HepG2 (cell line): Measurements from ENCODE around the gene FGD3. TPM values are rescaled to one million over a fixed set of nuclear protein-coding genes. Genes with fewer than 3 reads are reported as not detected.

Source experiments
- ATAC-seq: fragments of 200-7000 bp; cut with Tn5 transposase; 3 replicates; pipeline ENCODE4 v1.9.1; 2020; ENCODE audit warnings: mild to moderate bottlenecking, moderate library complexity
- BruUV-seq: library from RNA; stranded (reverse); fragments of 400-500 nt; replicated peaks from 2 replicates; lab custom pipeline; 2021; lab: Mats Ljungman, UMichigan
- CTCF ChIA-PET: fragments of 300-600 bp; formaldehyde crosslinking; extraction: SDS; loops from one replicate; lab custom pipeline; 2021; ENCODE audit warnings: low total read pairs, inconsistent platforms, low intra/inter-chr PET ratio; lab: Yijun Ruan, JAX
- POLR2A ChIA-PET: fragments of 350-600 bp; sonication (Branson Sonifier 250); formaldehyde crosslinking; loops from one replicate; lab custom pipeline; 2020; ENCODE audit warnings: antibody characterized with exemption, inconsistent platforms; lab: Yijun Ruan, JAX
- DNase-seq: peaks from one replicate; pipeline ENCODE4 v3.0.0-alpha.2; 2015; ENCODE audit warnings: low spot score
- FAIRE-seq: peaks from 3 replicates; lab custom pipeline; 2011; peaks lifted over from hg19 to GRCh38; lab: Jason Lieb, UNC
- H2AFZ ChIP-seq: one replicate; pipeline ENCODE4 v1.6.1; 2011; ENCODE audit warnings: low read length, inconsistent platforms
- H3K27ac ChIP-seq: fragments of 300-600 bp; 3 replicates; pipeline ENCODE4 v1.8.0; 2011; ENCODE audit warnings: mixed run types, mild to moderate bottlenecking, mixed read lengths, low read length, inconsistent platforms; ENCODE audit not compliant: insufficient read depth; ENCODE audit errors: extremely low read length
- H3K27me3 ChIP-seq, 2 experiments: fragments of 200-600 bp in 1 of 2; 2 replicates in 1 of 2; 3 replicates in 1 of 2; pipeline versions ENCODE4 v1.6.0 to v1.8.0; 2011; ENCODE audit warnings: low read length in 2 of 2, mild to moderate bottlenecking in 2 of 2, moderate library complexity in 2 of 2, inconsistent platforms in 1 of 2; ENCODE audit not compliant: insufficient read depth in 2 of 2, control insufficient read depth in 1 of 2
- H3K36me3 ChIP-seq, 2 experiments: fragments of 200-600 bp in 1 of 2; replicated peaks in 1 of 2; 2 replicates in 1 of 2; 3 replicates in 1 of 2; pipeline versions ENCODE4 v1.5.1 to v1.8.0; 2011; ENCODE audit warnings: low read length in 2 of 2, inconsistent platforms in 1 of 2; ENCODE audit not compliant: insufficient read depth in 2 of 2, control insufficient read depth in 1 of 2
- H3K4me1 ChIP-seq: 2 replicates; pipeline ENCODE4 v1.5.1; 2012; ENCODE audit warnings: low read length, inconsistent platforms; ENCODE audit not compliant: insufficient read depth
- H3K4me2 ChIP-seq: 2 replicates; pipeline ENCODE4 v1.6.0; 2011; ENCODE audit warnings: low read depth, low read length, inconsistent platforms
- H3K4me3 ChIP-seq, 3 experiments: fragments of 200-600 bp in 1 of 3; sonication (generic), shearing (Covaris generic) in 1 of 3; replicated peaks in 1 of 3; 2 replicates each; pipeline ENCODE4 v1.5.1; 2011 to 2016; ENCODE audit warnings: low read length in 3 of 3, inconsistent platforms in 2 of 3, low read depth in 2 of 3, mild to moderate bottlenecking in 2 of 3, control low read depth in 1 of 3, mixed read lengths in 1 of 3; ENCODE audit not compliant: insufficient read depth in 1 of 3
- H3K79me2 ChIP-seq: one replicate; pipeline ENCODE4 v1.6.1; 2011; ENCODE audit warnings: low read length, inconsistent platforms; ENCODE audit not compliant: insufficient read depth
- H3K9ac ChIP-seq: 2 replicates; pipeline ENCODE4 v1.6.0; 2011; ENCODE audit warnings: mild to moderate bottlenecking, low read depth, low read length, inconsistent platforms; ENCODE audit not compliant: insufficient read depth
- H3K9me3 ChIP-seq: 2 replicates; pipeline ENCODE4 v1.5.1; 2012; ENCODE audit warnings: mild to moderate bottlenecking, low read length
- H4K20me1 ChIP-seq: 2 replicates; pipeline ENCODE4 v1.6.0; 2011; ENCODE audit warnings: inconsistent platforms, mild to moderate bottlenecking, low read length, moderate library complexity; ENCODE audit not compliant: insufficient read depth
- AGO2 ChIP-seq: fragments of 200-400 bp; formaldehyde crosslinking; optimal IDR thresholded peaks from 2 replicates; pipeline ENCODE3; 2017; ENCODE audit warnings: mild to moderate bottlenecking, low read depth, low read length, moderate library complexity
- CHCHD3 ChIP-seq: sonication (generic); formaldehyde crosslinking; IDR thresholded peaks from 2 replicates; pipeline ENCODE4 v1.8.0; 2022; ENCODE audit warnings: mild to moderate bottlenecking, missing genetic modification reagents, moderate library complexity
- NFYC ChIP-seq: IDR thresholded peaks from 2 replicates; pipeline ENCODE4 v1.6.1; 2016; ENCODE audit warnings: missing genetic modification reagents, missing compliant biosample characterization
- SMARCC2 ChIP-seq: fragments of 450-650 bp; IDR thresholded peaks from 2 replicates; pipeline ENCODE4 v1.6.1; 2017; ENCODE audit warnings: antibody characterized with exemption, mild to moderate bottlenecking
- SNAPC5 ChIP-seq: sonication (generic); formaldehyde crosslinking; IDR thresholded peaks from 2 replicates; pipeline ENCODE4 v1.8.1; 2023; ENCODE audit warnings: mild to moderate bottlenecking, missing genetic modification reagents, borderline replicate concordance
- YY1 ChIP-seq: IDR thresholded peaks from 2 replicates; pipeline ENCODE4 v1.6.1; 2011; ENCODE audit warnings: low read length, low read depth, moderate library complexity, mild to moderate bottlenecking; ENCODE audit not compliant: insufficient read depth, insufficient replicate concordance
- ZBTB3 ChIP-seq: sonication (generic); formaldehyde crosslinking; IDR thresholded peaks from 2 replicates; pipeline ENCODE4 v1.4.0; 2020; ENCODE audit warnings: low read depth, mild to moderate bottlenecking, moderate library complexity, missing genetic modification reagents, borderline replicate concordance
- ZNF777 ChIP-seq: sonication (generic); formaldehyde crosslinking; IDR thresholded peaks from 2 replicates; pipeline ENCODE4 v1.4.0; 2020; ENCODE audit warnings: missing genetic modification reagents
- ZNF879 ChIP-seq: sonication (generic); formaldehyde crosslinking; IDR thresholded peaks from 2 replicates; pipeline ENCODE4 v1.8.1; 2023; ENCODE audit warnings: missing genetic modification reagents
- ZSCAN20 ChIP-seq: sonication (generic); formaldehyde crosslinking; IDR thresholded peaks from 2 replicates; pipeline ENCODE4 v1.4.0; 2020; ENCODE audit warnings: missing genetic modification reagents, mild to moderate bottlenecking, borderline replicate concordance
- WGBS: methylation state at CpG from one replicate; pipeline ENCODE4 v1.1.6; 2017; ENCODE audit warnings: low lambda C conversion rate; 5-methylcytosine and 5-hydroxymethylcytosine counted together
- in situ Hi-C: cut with HindIII; loops from 2 replicates; pipeline ENCODE4 v1.10.0; 2017; ENCODE audit warnings: low pct_unique_long_range_greater_than_20kb; ENCODE audit not compliant: extremely low pct_ligation_motif_present
- intact Hi-C: fragments of 100-400 bp; cut with micrococcal nuclease; formaldehyde crosslinking; loops from one replicate; pipeline ENCODE4 v1.10.0; 2022; ENCODE audit not compliant: unreplicated experiment
- polyA plus RNA-seq, 8 experiments: library from polyadenylated mRNA; depleted of rRNA in 3 of 8; stranded (reverse) in 7 of 8; unstranded in 1 of 8; fragments of >200 nt; fragmentation: Illumina TruSeq in 4 of 8; extraction: Trizol in 4 of 8; gene quantifications; 2 replicates each; pipeline versions ENCODE4 v1.2.1 to v1.2.3, GENCODE V29; 2011 to 2016; ENCODE audit warnings: low read depth in 4 of 8, missing spikeins in 1 of 8, mixed read lengths in 1 of 8; ENCODE audit not compliant: insufficient read depth in 1 of 8
- total RNA-seq, 5 experiments: library from RNA; depleted of rRNA; stranded (reverse); fragments of >200 nt; fragmentation: Illumina TruSeq; extraction: Trizol; gene quantifications; 2 replicates each; pipeline ENCODE4 v1.2.3, GENCODE V29; 2016; ENCODE audit warnings: low read depth in 1 of 5

Gene FGD3
- total and polyA plus RNA-seq, 2 of the 13 experiments (the other 11 are each of a cell fraction or from before 2014, with no cell fraction given) = 0.53 to 1.1 TPM

- Histone ChIP-seq H3K9me3 (no peaks in the 10 kb centered on the region), H3K9ac (no peak overlapping the region), H3K36me3 (no peaks in the 10 kb centered on the region), H3K4me3 (no peak overlapping the region), H4K20me1 (no peaks in the 10 kb centered on the region), H3K4me1 (no peaks in the 10 kb centered on the region), H2AFZ (no peak overlapping the region), H3K27me3 (peaks cover 0 to 1% of the 10 kb centered on the region in 2 experiments; a peak in 1 of 5 replicates), H3K4me2 (no peak overlapping the region), H3K79me2 (no peaks in the 10 kb centered on the region), H3K27ac (no peak overlapping the region)
- TF ChIP-seq AGO2 = no peak
- no peak for TF ChIP-seq CHCHD3 (CRISPR knock-in tag)
- TF ChIP-seq ZNF777 (CRISPR knock-in tag) = no peak
- TF ChIP-seq ZBTB3 (CRISPR knock-in tag) = no peak
- no peak for TF ChIP-seq ZNF879 (CRISPR knock-in tag)
- no peak for TF ChIP-seq ZSCAN20 (CRISPR knock-in tag)
- POLR2A ChIA-PET = no interaction called here
- CTCF ChIA-PET = no interaction called here
- ATAC-seq (no peak), DNase-seq (no peak), FAIRE-seq (no peak)
- in situ Hi-C loops (no loop called here), intact Hi-C loops (no loop called here)
- WGBS = 56% methylated on average over 5 of the region's 7 CpGs
- BruUV-seq = no TSS peak
Observed at GRCh38 chr9:93040409-93040808, 93.1 kb downstream of the FGD3 start.

GRCh38 chr9:93041108-93041802, 93.9 kb downstream of the FGD3 start:
- DNase-seq (no peak), ATAC-seq (no peak), FAIRE-seq (no peak)
- intact Hi-C loops (no loop called here), in situ Hi-C loops (no loop called here)
- peaks cover 0 to 1% of the 10 kb centered on the region in 2 experiments; a peak in 1 of 5 replicates for H3K27me3 ChIP-seq
- no peaks in the 10 kb centered on the region for H3K79me2 ChIP-seq
- H3K9me3 ChIP-seq = no peaks in the 10 kb centered on the region
- 46% methylated on average over 4 of the region's 6 CpGs for WGBS
- H3K36me3 ChIP-seq = no peaks in the 10 kb centered on the region
- no peaks in the 10 kb centered on the region for H4K20me1 ChIP-seq
- peak; percentile 18; the same call in 1 of the 2 replicates for TF ChIP-seq NFYC (CRISPR knock-in tag)
- no peak for TF ChIP-seq SMARCC2
- TF ChIP-seq SNAPC5 (CRISPR knock-in tag) = no peak
- peak; percentile 72 for TF ChIP-seq YY1
- no TSS peak for BruUV-seq
- H3K4me2 ChIP-seq = no peak overlapping the region
- no peaks in the 10 kb centered on the region for H3K4me1 ChIP-seq
- POLR2A ChIA-PET = no interaction called here
- H3K27ac ChIP-seq = no peak overlapping the region
- H3K4me3 ChIP-seq = no peak overlapping the region
- H2AFZ ChIP-seq = no peak overlapping the region
- no peak overlapping the region for H3K9ac ChIP-seq
- CTCF ChIA-PET = no interaction called here
